Thoracic aorta (tissue), 2 donors: ENCODE results near the gene TRIO. TPM values are rescaled to one million over a fixed set of nuclear protein-coding genes. Genes with fewer than 3 reads are reported as not detected.

ENCODE experiments used
- ATAC-seq: fragments of 150-250 bp; one replicate; pipeline ENCODE4 v1.8.0; 2017; ENCODE audit warnings: low read depth; ENCODE audit not compliant: insufficient number of reproducible peaks, low FRiP score
- DNase-seq: peaks from one replicate; pipeline ENCODE4 v3.0.0-alpha.2; 2020; ENCODE audit warnings: low spot score
- H3K27ac ChIP-seq, 2 donors: fragments of 200-600 bp; sonication (generic); 1 replicate in 1 of 2; 2 replicates in 1 of 2; pipeline ENCODE4 v1.5.1; 2016; ENCODE audit warnings: mild to moderate bottlenecking in 2 of 2, moderate library complexity in 2 of 2
- H3K27me3 ChIP-seq: fragments of 200-600 bp; sonication (generic); replicated peaks from 2 replicates; pipeline ENCODE4 v1.6.0; 2016; ENCODE audit warnings: mild to moderate bottlenecking; ENCODE audit not compliant: insufficient read depth
- H3K36me3 ChIP-seq: fragments of 200-600 bp; sonication (generic); one replicate; pipeline ENCODE4 v1.5.1; 2016
- H3K4me1 ChIP-seq, 2 donors: fragments of 200-600 bp; sonication (generic); 1 replicate in 1 of 2; 2 replicates in 1 of 2; pipeline versions ENCODE4 v1.5.1 to v1.6.0; 2016; ENCODE audit warnings: low read depth in 2 of 2, mild to moderate bottlenecking in 1 of 2; ENCODE audit not compliant: control insufficient read depth in 1 of 2
- H3K4me3 ChIP-seq: fragments of 200-600 bp; sonication (generic); 2 replicates; pipeline ENCODE4 v1.5.1; 2016; ENCODE audit warnings: mild to moderate bottlenecking
- H3K9me3 ChIP-seq: fragments of 200-600 bp; sonication (generic); 2 replicates; pipeline ENCODE4 v1.5.1; 2016
- total RNA-seq, 2 donors: library from RNA; depleted of rRNA; stranded (reverse); fragments of >200 nt; gene quantifications; one replicate each; pipeline versions ENCODE4 v1.1.0 to v1.2.3, GENCODE V29; 2016
- TF ChIP-seq, protein P1 (sequence below): fragments of 200-600 bp; sonication (generic); IDR thresholded peaks from one replicate; pipeline ENCODE4 v1.5.1; 2019; ENCODE audit warnings: antibody characterized with exemption

Gene TRIO
- total RNA-seq, 2 donors from 2014 or later: 219 to 300 TPM

DNA sequence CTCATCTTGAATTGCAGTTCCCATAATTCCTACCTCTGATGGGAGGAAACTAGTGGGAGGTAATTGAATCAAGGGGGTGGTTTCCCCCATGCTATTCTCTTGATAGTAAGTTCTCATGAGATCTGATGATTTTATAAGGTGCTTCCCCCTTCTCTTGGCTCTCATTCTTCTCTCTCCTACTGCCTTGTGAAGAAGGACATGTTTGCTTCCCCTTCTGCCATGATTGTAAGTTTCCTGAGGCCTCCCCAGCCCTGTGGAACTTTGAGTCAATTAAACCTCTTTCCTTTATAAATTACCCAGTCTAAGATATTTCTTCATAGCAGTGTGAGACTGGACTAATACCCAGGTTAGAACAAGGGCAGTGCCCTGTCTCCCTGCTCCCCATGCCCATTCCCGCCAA lies 7.5 kb upstream of the TRIO start:
- ATAC-seq: no peak

DNA sequence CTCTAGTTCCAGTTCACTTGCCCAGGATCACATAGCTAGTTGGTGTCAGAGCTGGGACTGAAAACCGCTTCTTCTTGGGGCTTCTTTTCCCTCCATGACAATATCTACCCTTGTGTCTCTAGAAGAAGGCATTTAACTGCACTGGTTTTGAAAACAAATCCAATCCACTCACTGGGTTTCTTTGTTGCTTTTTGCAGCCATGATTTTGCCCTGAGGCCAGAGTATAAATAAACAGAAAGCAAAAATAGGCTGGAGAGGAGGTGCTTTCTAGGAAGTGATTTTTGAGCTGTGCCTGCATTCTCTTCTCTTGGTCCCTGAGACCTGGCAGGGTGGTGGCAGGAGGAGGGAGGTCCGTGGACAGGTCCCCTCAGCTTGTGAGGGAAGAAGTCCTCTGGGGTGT lies 6.9 kb upstream of the TRIO start:
- Histone ChIP-seq H3K27me3 (no peaks in the 10 kb centered on the region), H3K4me3 (no peak overlapping the region), H3K36me3 (no peaks in the 10 kb centered on the region), H3K9me3 (no peaks in the 10 kb centered on the region), H3K4me1 (peaks cover 3 to 28% of the 10 kb centered on the region in 2 donors), H3K27ac (no peak overlapping the region)
- TF ChIP-seq, protein P1, sequence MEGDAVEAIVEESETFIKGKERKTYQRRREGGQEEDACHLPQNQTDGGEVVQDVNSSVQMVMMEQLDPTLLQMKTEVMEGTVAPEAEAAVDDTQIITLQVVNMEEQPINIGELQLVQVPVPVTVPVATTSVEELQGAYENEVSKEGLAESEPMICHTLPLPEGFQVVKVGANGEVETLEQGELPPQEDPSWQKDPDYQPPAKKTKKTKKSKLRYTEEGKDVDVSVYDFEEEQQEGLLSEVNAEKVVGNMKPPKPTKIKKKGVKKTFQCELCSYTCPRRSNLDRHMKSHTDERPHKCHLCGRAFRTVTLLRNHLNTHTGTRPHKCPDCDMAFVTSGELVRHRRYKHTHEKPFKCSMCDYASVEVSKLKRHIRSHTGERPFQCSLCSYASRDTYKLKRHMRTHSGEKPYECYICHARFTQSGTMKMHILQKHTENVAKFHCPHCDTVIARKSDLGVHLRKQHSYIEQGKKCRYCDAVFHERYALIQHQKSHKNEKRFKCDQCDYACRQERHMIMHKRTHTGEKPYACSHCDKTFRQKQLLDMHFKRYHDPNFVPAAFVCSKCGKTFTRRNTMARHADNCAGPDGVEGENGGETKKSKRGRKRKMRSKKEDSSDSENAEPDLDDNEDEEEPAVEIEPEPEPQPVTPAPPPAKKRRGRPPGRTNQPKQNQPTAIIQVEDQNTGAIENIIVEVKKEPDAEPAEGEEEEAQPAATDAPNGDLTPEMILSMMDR: no peak
- no peak for ATAC-seq
- no peak for DNase-seq

More for the DNA sequence above, 7.5 kb upstream of the TRIO start:
- Histone ChIP-seq H3K4me1 (peaks cover 3 to 27% of the 10 kb centered on the region in 2 donors), H3K4me3 (no peak overlapping the region), H3K27ac (no peak overlapping the region), H3K36me3 (no peaks in the 10 kb centered on the region), H3K27me3 (no peaks in the 10 kb centered on the region), H3K9me3 (no peaks in the 10 kb centered on the region)
- no peak for DNase-seq
- TF ChIP-seq, protein P1: no peak

DNA sequence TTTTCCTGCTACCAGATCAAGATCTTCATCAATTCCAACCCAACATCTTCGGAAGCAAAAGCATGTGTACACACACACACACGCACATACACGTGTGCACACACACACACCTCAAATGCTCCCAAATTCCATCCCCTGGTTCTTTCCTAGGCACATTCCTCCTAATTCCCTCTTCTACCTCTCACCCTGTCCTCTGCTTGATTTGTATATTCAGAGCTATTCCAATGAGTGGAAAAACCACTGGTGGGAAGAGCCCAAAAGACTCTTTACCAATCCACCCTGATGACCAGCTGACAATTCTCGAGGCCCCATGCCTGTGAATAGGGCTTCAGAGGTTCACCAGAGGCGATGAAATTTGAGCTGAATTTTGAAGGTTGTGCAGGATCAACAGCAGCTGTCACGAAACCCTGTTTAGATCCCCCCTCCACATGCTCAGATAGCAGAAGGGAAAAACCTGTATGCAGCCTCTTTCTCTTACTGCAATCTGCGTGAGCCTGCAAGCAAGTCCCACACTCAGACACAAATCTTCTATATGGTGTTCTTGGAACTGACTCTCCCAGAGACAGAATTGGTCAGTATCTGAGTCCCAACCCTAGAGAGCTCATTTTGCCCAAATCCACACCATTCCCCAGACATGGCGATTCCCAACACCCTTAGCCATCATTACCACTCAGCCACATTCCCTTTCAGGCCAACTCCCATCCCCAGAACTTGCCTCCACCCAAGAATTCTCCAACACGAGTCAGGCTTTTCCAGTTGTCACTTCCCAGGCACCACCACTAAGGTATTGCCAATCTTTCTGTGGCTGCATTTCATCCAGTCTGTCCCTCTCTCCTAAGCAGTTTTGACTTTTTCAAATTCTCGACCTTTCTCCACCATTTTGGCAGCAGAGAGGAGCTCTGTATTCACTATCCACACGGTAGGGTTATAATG lies 4.3 kb upstream of the TRIO start:
- no peaks in the 10 kb centered on the region for H3K9me3 ChIP-seq
- peaks cover 3 to 26% of the 10 kb centered on the region in 2 donors for H3K4me1 ChIP-seq
- H3K27me3 ChIP-seq: no peaks in the 10 kb centered on the region
- no peaks in the 10 kb centered on the region for H3K36me3 ChIP-seq
- H3K4me3 ChIP-seq: no peak overlapping the region
- ATAC-seq (no peak), DNase-seq (no peak)
- H3K27ac ChIP-seq: no peak overlapping the region
- TF ChIP-seq, protein P1: no peak

DNA sequence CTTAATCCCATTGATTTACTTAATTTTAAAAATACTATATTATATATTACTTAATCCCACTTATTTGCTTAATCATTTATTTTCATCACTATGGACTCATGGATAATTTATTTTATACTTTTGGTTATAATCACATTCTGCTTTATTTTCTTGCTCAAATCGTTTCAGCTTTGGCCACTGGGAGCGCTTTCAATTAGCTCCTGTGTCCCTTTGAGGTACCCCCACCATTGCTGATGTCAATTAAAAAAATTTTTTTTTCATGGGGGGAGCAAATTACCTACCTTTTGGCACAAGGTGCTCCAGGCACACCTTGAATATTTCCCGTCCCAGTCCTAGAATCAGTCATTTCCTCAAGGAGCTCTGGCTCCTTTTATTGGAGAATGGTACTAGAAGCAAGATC lies 1.4 kb upstream of the TRIO start:
- ATAC-seq (no peak), DNase-seq (no peak)
- H3K27ac ChIP-seq: peak overlapping the region; percentile 82 to 93
- TF ChIP-seq, protein P1: no peak
- H3K36me3 ChIP-seq: no peaks in the 10 kb centered on the region
- H3K4me3 ChIP-seq: peak overlapping the region; percentile 78
- H3K9me3 ChIP-seq: no peaks in the 10 kb centered on the region
- no peaks in the 10 kb centered on the region for H3K27me3 ChIP-seq
- H3K4me1 ChIP-seq: peaks cover 13 to 25% of the 10 kb centered on the region in 2 donors

DNA sequence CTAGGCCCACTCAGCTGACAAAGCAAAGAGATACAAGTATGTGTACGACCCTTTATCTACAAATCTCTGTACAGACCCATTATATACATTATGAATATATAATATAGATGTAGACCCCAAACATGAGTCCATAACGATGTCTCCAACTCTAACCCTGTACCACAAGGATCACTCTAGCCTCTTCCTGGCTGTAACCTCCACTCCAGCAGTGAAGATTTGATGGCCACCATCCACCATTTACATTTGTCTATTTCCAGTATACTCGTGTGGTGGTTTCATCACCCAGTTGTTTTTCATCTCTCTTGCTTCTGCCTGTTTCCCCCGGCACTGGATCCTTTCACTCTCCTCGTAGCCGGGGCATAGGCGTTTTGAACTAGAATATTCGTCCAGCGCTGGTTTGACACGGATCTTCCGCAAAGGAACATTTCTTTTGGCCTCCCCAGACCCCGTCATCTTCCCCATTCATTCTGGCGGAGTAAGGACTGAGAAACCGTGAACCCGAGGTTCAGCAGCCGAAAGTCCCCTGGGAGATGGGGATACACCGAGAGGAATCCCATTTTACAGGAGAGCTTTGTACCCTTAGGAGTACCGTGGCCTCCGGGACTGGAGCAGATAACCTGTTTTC lies 828 bp upstream of the TRIO start:
- Histone ChIP-seq H3K27ac (peak overlapping the region; percentile 82 to 93), H3K4me1 (peaks cover 16 to 29% of the 10 kb centered on the region in 2 donors), H3K9me3 (no peaks in the 10 kb centered on the region), H3K36me3 (no peaks in the 10 kb centered on the region), H3K27me3 (no peaks in the 10 kb centered on the region), H3K4me3 (peak overlapping the region; percentile 78)
- TF ChIP-seq, protein P1: no peak
- DNase-seq (no peak), ATAC-seq (peak; percentile 1)
